Parietal lobe (tissue), 1 donor: ENCODE measurements around the gene AMIGO2. TPM values are rescaled to one million over a fixed set of nuclear protein-coding genes. Genes with fewer than 3 reads are reported as not detected.

Experiments used
- total RNA-seq: library from RNA; depleted of rRNA; stranded (reverse); fragments of >200 nt; gene quantifications from one replicate; pipeline ENCODE4 v1.2.3, GENCODE V29; 2014

AMIGO2 gene, protein sequence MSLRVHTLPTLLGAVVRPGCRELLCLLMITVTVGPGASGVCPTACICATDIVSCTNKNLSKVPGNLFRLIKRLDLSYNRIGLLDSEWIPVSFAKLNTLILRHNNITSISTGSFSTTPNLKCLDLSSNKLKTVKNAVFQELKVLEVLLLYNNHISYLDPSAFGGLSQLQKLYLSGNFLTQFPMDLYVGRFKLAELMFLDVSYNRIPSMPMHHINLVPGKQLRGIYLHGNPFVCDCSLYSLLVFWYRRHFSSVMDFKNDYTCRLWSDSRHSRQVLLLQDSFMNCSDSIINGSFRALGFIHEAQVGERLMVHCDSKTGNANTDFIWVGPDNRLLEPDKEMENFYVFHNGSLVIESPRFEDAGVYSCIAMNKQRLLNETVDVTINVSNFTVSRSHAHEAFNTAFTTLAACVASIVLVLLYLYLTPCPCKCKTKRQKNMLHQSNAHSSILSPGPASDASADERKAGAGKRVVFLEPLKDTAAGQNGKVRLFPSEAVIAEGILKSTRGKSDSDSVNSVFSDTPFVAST
- 12.5 TPM for total RNA-seq

DNA sequence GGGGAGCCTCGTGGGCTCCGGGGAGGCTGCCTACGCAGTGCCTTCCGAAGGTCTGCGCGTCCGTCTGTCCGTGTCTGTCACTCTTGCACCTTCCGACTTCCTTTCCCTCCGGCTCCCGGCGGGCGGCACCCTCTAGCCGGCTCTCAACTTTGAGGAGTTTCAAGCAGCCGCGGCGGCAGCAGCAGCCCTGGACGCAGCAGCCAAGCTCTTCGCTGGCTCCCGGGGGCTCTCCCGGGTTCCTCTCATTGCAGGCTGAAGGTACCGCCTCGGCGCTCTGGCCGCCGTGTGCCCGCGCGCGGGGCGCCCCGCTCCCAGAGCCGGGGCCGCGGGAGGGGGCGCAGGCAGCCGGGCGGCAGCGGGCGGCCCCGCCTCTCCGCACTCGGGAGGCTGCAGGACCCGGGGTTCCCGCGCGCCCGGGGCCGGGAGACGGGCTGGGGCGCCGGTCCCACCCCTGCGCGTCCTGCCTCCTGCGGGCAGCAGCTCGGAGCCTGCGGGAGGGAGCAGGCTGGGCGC, at the start of gene AMIGO2, which contains the start of gene PCED1B:
TSS of gene AMIGO2 (minus strand) at position 492 of the 513 bp plus-strand sequence. CDS start 957 bp downstream, outside the sequence.
TSS of gene PCED1B (plus strand) at position 154 of the 513 bp plus-strand sequence. CDS start 155,443 bp downstream, outside the sequence.

Other genes with a start within 250 kb of the AMIGO2 start
- 1.3 TPM for gene PCED1B, start 338 bp downstream of the AMIGO2 start, total RNA-seq